Neural progenitor cell (in vitro differentiated cells): ENCODE data around the gene WEE1. TPM values are rescaled to one million over a fixed set of nuclear protein-coding genes. Genes with fewer than 3 reads are reported as not detected.

Experiments
- DNase-seq: peaks from one replicate; pipeline ENCODE4 v3.0.0-alpha.2; 2016; ENCODE audit warnings: low spot score
- H2AFZ ChIP-seq: fragments of 200-600 bp; sonication (generic); replicated peaks from 2 replicates; pipeline ENCODE4 v1.6.1; 2016; ENCODE audit warnings: antibody characterized with exemption
- H3F3A ChIP-seq: fragments of 200-600 bp; sonication (generic); 2 replicates; pipeline ENCODE4 v1.6.1; 2016; ENCODE audit warnings: antibody characterized with exemption, low read depth
- H3K27ac ChIP-seq: fragments of 200-600 bp; sonication (generic); 2 replicates; pipeline ENCODE4 v1.5.1; 2016; ENCODE audit warnings: mild to moderate bottlenecking
- H3K27me3 ChIP-seq: fragments of 200-600 bp; sonication (generic); 2 replicates; pipeline ENCODE4 v1.6.1; 2016; ENCODE audit warnings: mild to moderate bottlenecking, moderate library complexity
- H3K36me3 ChIP-seq: fragments of 200-600 bp; sonication (generic); 2 replicates; pipeline ENCODE4 v1.5.1; 2016
- H3K4me1 ChIP-seq: fragments of 200-600 bp; sonication (generic); 2 replicates; pipeline ENCODE4 v1.6.1; 2016; ENCODE audit warnings: mixed run types
- H3K4me2 ChIP-seq: fragments of 200-600 bp; sonication (generic); 2 replicates; pipeline ENCODE4 v1.6.1; 2016
- H3K4me3 ChIP-seq: fragments of 200-600 bp; sonication (generic); 2 replicates; pipeline ENCODE4 v1.5.1; 2016
- H3K79me2 ChIP-seq: fragments of 200-600 bp; sonication (generic); 2 replicates; pipeline ENCODE4 v1.6.1; 2016; ENCODE audit warnings: low read depth
- H3K9ac ChIP-seq: fragments of 200-600 bp; sonication (generic); 2 replicates; pipeline ENCODE4 v1.6.1; 2016
- H3K9me3 ChIP-seq: fragments of 200-600 bp; sonication (generic); 2 replicates; pipeline ENCODE4 v1.5.1; 2016; ENCODE audit warnings: low read depth
- H4K20me1 ChIP-seq: fragments of 200-600 bp; sonication (generic); 2 replicates; pipeline ENCODE4 v1.6.1; 2016; ENCODE audit warnings: low read depth
- H3K27ac Mint-ChIP-seq: 3 replicates; pipeline ENCODE4 v1.8.0; 2021; ENCODE audit warnings: mixed read lengths
- H3K27me3 Mint-ChIP-seq: 2 replicates; pipeline ENCODE4 v1.8.0; 2022; ENCODE audit warnings: low read depth, mild to moderate bottlenecking, inconsistent platforms, moderate library complexity, mixed read lengths; ENCODE audit not compliant: insufficient read depth
- H3K36me3 Mint-ChIP-seq: 3 replicates; pipeline ENCODE4 v1.8.0; 2021; ENCODE audit warnings: mixed read lengths
- H3K4me1 Mint-ChIP-seq: 3 replicates; pipeline ENCODE4 v1.8.0; 2021; ENCODE audit warnings: mixed read lengths
- H3K4me3 Mint-ChIP-seq: 3 replicates; pipeline ENCODE4 v1.8.0; 2021; ENCODE audit warnings: mild to moderate bottlenecking, moderate library complexity, mixed read lengths
- H3K9me3 Mint-ChIP-seq: 3 replicates; pipeline ENCODE4 v1.8.0; 2020; ENCODE audit warnings: mixed read lengths
- CTCF ChIP-seq: fragments of 200-600 bp; sonication (generic); IDR thresholded peaks from 2 replicates; pipeline ENCODE4 v1.5.1; 2017; ENCODE audit warnings: antibody characterized with exemption, mild to moderate bottlenecking
- EZH2 ChIP-seq: fragments of 200-600 bp; sonication (generic); IDR thresholded peaks from 2 replicates; pipeline ENCODE4 v1.6.1; 2017; ENCODE audit warnings: antibody characterized with exemption, mild to moderate bottlenecking, moderate library complexity
- EZH2phosphoT487 ChIP-seq: fragments of 200-600 bp; sonication (generic); IDR thresholded peaks from 2 replicates; pipeline ENCODE4 v1.6.1; 2017; ENCODE audit warnings: antibody characterized with exemption
- total RNA-seq: library from RNA; depleted of rRNA; stranded (reverse); fragments of >200 nt; gene quantifications from 2 replicates; pipeline ENCODE4 v1.2.3, GENCODE V29; 2015; ENCODE audit warnings: low replicate concordance

The WEE1 gene
- 123 and 156 TPM in 2 replicates for total RNA-seq

GRCh38 chr11:9573052-9573774 lies at the start of gene WEE1:
WEE1 (plus strand) TSS chr11:9573670; CDS start chr11:9573934, 264 bp downstream.
- peaks cover 37% of the 10 kb centered on the region for H4K20me1 ChIP-seq
- H3K27ac ChIP-seq = peak within 1 kb of the TSS; percentile 90
- peak; percentile 98 for DNase-seq
- H3K79me2 ChIP-seq = peaks cover 46% of the 10 kb centered on the region
- Mint-ChIP-seq H3K4me3 (peak within 1 kb of the TSS; percentile 98), H3K4me1 (peaks cover 52% of the 10 kb centered on the region), H3K36me3 (peaks cover 21% of the 10 kb centered on the region), H3K27ac (peak within 1 kb of the TSS; percentile 93), H3K27me3 (peaks cover 6% of the 10 kb centered on the region), H3K9me3 (no peaks in the 10 kb centered on the region)
- no peak for TF ChIP-seq CTCF
- no peak for TF ChIP-seq EZH2
- TF ChIP-seq EZH2phosphoT487 = no peak
- H3K9me3 ChIP-seq = no peaks in the 10 kb centered on the region
- peak within 1 kb of the TSS; percentile 77 for H3K9ac ChIP-seq
- peaks cover 9% of the 10 kb centered on the region for H3K36me3 ChIP-seq
- peak within 1 kb of the TSS; percentile 73 for H3K4me3 ChIP-seq
- peak within 1 kb of the TSS; percentile 82 for H3K4me2 ChIP-seq
- H2AFZ ChIP-seq = peak within 1 kb of the TSS; percentile 40
- H3K27me3 ChIP-seq = peaks cover 13% of the 10 kb centered on the region
- peaks cover 29% of the 10 kb centered on the region for H3F3A ChIP-seq
- peaks cover 36% of the 10 kb centered on the region for H3K4me1 ChIP-seq

- TF ChIP-seq CTCF = no peak
- TF ChIP-seq EZH2phosphoT487 = no peak
- TF ChIP-seq EZH2 = no peak
- H3K27me3 ChIP-seq = no peaks in the 10 kb centered on the region
- no peak overlapping the region for H3K9ac ChIP-seq
- H3F3A ChIP-seq = peaks cover 18% of the 10 kb centered on the region
- no peak overlapping the region for H2AFZ ChIP-seq
- no peaks in the 10 kb centered on the region for H4K20me1 ChIP-seq
- Mint-ChIP-seq H3K4me3 (no peak overlapping the region), H3K27me3 (no peaks in the 10 kb centered on the region), H3K27ac (no peak overlapping the region), H3K4me1 (peaks cover 21% of the 10 kb centered on the region), H3K9me3 (no peaks in the 10 kb centered on the region), H3K36me3 (peaks cover 24% of the 10 kb centered on the region)
- H3K9me3 ChIP-seq = no peaks in the 10 kb centered on the region
- H3K79me2 ChIP-seq = no peaks in the 10 kb centered on the region
- peaks cover 6% of the 10 kb centered on the region for H3K36me3 ChIP-seq
- H3K4me1 ChIP-seq = peaks cover 2% of the 10 kb centered on the region
- no peak for DNase-seq
- no peak overlapping the region for H3K27ac ChIP-seq
- H3K4me3 ChIP-seq = no peak overlapping the region
- no peak overlapping the region for H3K4me2 ChIP-seq
These were observed 49.5 kb upstream of the WEE1 start for GRCh38 chr11:9524001-9524400.

GRCh38 chr11:9525116-9525515 lies 48.4 kb upstream of the WEE1 start:
- no peak overlapping the region for H3K9ac ChIP-seq
- Mint-ChIP-seq H3K27ac (no peak overlapping the region), H3K4me3 (no peak overlapping the region), H3K27me3 (no peaks in the 10 kb centered on the region), H3K9me3 (no peaks in the 10 kb centered on the region), H3K4me1 (peaks cover 30% of the 10 kb centered on the region), H3K36me3 (peaks cover 21% of the 10 kb centered on the region)
- DNase-seq = no peak
- H3K9me3 ChIP-seq = no peaks in the 10 kb centered on the region
- H3K36me3 ChIP-seq = peaks cover 6% of the 10 kb centered on the region
- no peaks in the 10 kb centered on the region for H3K79me2 ChIP-seq
- peaks cover 29% of the 10 kb centered on the region for H3F3A ChIP-seq
- H3K4me2 ChIP-seq = no peak overlapping the region
- H4K20me1 ChIP-seq = no peaks in the 10 kb centered on the region
- peaks cover 13% of the 10 kb centered on the region for H3K4me1 ChIP-seq
- H3K4me3 ChIP-seq = no peak overlapping the region
- no peak for TF ChIP-seq CTCF
- no peak for TF ChIP-seq EZH2
- no peak for TF ChIP-seq EZH2phosphoT487
- no peaks in the 10 kb centered on the region for H3K27me3 ChIP-seq
- no peak overlapping the region for H2AFZ ChIP-seq
- no peak overlapping the region for H3K27ac ChIP-seq
